CD14-positive monocyte (primary cell): Measurements from ENCODE around the gene BAHCC1. TPM values are rescaled to one million over a fixed set of nuclear protein-coding genes. Genes with fewer than 3 reads are reported as not detected.

Source experiments
- DNase-seq, 3 donors: peaks; one replicate each; pipeline ENCODE4 v3.0.0-alpha.2; 2011 to 2022
- H2AFZ ChIP-seq: 2 replicates; pipeline ENCODE4 v1.6.0; 2012; ENCODE audit warnings: mild to moderate bottlenecking, low read depth, low read length, inconsistent platforms; ENCODE audit not compliant: insufficient read depth, poor library complexity, severe bottlenecking
- H3K27ac ChIP-seq, 2 donors: 1 replicate in 1 of 2; 2 replicates in 1 of 2; pipeline ENCODE4 v1.5.1; 2012 to 2013; ENCODE audit warnings: low read length in 2 of 2, control low read depth in 1 of 2, inconsistent platforms in 1 of 2, low read depth in 1 of 2, mild to moderate bottlenecking in 1 of 2
- H3K27me3 ChIP-seq, 2 donors: one replicate each; pipeline versions ENCODE4 v1.6.0 to v1.6.1; 2011 to 2013; ENCODE audit warnings: low read length in 2 of 2; ENCODE audit not compliant: control insufficient read depth in 2 of 2, insufficient read depth in 2 of 2
- H3K36me3 ChIP-seq, 2 donors: replicated peaks in 1 of 2; 1 replicate in 1 of 2; 2 replicates in 1 of 2; pipeline versions ENCODE4 v1.5.1 to v1.6.1; 2012 to 2013; ENCODE audit warnings: low read length in 2 of 2, control low read depth in 1 of 2, inconsistent platforms in 1 of 2, mild to moderate bottlenecking in 1 of 2; ENCODE audit not compliant: insufficient read depth in 2 of 2, control insufficient read depth in 1 of 2
- H3K4me1 ChIP-seq, 2 donors: 1 replicate in 1 of 2; 2 replicates in 1 of 2; pipeline versions ENCODE4 v1.5.1 to v1.6.1; 2012 to 2013; ENCODE audit warnings: low read length in 2 of 2, control low read depth in 1 of 2, inconsistent platforms in 1 of 2, mild to moderate bottlenecking in 1 of 2, moderate library complexity in 1 of 2; ENCODE audit not compliant: insufficient read depth in 2 of 2, control insufficient read depth in 1 of 2
- H3K4me2 ChIP-seq: replicated peaks from 2 replicates; pipeline ENCODE3; 2012; ENCODE audit warnings: low read length, moderate library complexity, mild to moderate bottlenecking; ENCODE audit not compliant: poor library complexity, severe bottlenecking; ENCODE audit errors: extremely low read depth
- H3K4me3 ChIP-seq, 3 experiments: fragments of 200-600 bp in 1 of 3; sonication (generic) in 1 of 3; replicated peaks in 1 of 3; 1 replicate in 2 of 3; 2 replicates in 1 of 3; pipeline ENCODE4 v1.5.1; 2011 to 2013; ENCODE audit warnings: low read length in 3 of 3, mild to moderate bottlenecking in 3 of 3, control low read depth in 2 of 3, low read depth in 2 of 3, inconsistent platforms in 1 of 3, moderate library complexity in 1 of 3
- H3K79me2 ChIP-seq: 2 replicates; pipeline ENCODE4 v1.6.0; 2012; ENCODE audit warnings: mild to moderate bottlenecking, control low read depth, inconsistent platforms, low read length, moderate library complexity; ENCODE audit not compliant: insufficient read depth
- H3K9ac ChIP-seq: 2 replicates; pipeline ENCODE4 v1.6.0; 2017; ENCODE audit warnings: low read length, mild to moderate bottlenecking; ENCODE audit not compliant: insufficient read depth, poor library complexity, severe bottlenecking
- H3K9me3 ChIP-seq, 2 donors: replicated peaks in 1 of 2; 1 replicate in 1 of 2; 2 replicates in 1 of 2; pipeline versions ENCODE4 v1.5.1 to v1.6.1; 2012 to 2013; ENCODE audit warnings: low read length in 2 of 2, control low read depth in 1 of 2; ENCODE audit not compliant: control insufficient read depth in 1 of 2, insufficient read depth in 1 of 2
- H4K20me1 ChIP-seq: 2 replicates; pipeline ENCODE4 v1.6.0; 2012; ENCODE audit warnings: mild to moderate bottlenecking, low read length, control low read depth, moderate library complexity; ENCODE audit not compliant: insufficient read depth
- H3K27ac Mint-ChIP-seq, 7 donors: one replicate each; pipeline ENCODE4 v1.8.0; 2020; ENCODE audit warnings: mild to moderate bottlenecking in 7 of 7, mixed read lengths in 7 of 7, moderate library complexity in 6 of 7, inconsistent platforms in 2 of 7
- H3K27me3 Mint-ChIP-seq, 3 donors: one replicate each; pipeline ENCODE4 v1.8.0; 2021 to 2022; ENCODE audit warnings: low read depth in 3 of 3, mild to moderate bottlenecking in 3 of 3, mixed read lengths in 3 of 3, moderate library complexity in 3 of 3, inconsistent platforms in 1 of 3
- H3K36me3 Mint-ChIP-seq, 2 donors: one replicate each; pipeline ENCODE4 v1.8.0; 2020; ENCODE audit warnings: mixed read lengths in 2 of 2, inconsistent platforms in 1 of 2, mild to moderate bottlenecking in 1 of 2
- H3K4me1 Mint-ChIP-seq: one replicate; pipeline ENCODE4 v1.8.0; 2020; ENCODE audit warnings: mild to moderate bottlenecking, mixed read lengths
- H3K4me3 Mint-ChIP-seq, 2 donors: one replicate each; pipeline ENCODE4 v1.8.0; 2020; ENCODE audit warnings: mild to moderate bottlenecking in 2 of 2, mixed read lengths in 2 of 2, moderate library complexity in 1 of 2
- H3K9me3 Mint-ChIP-seq, 7 donors: one replicate each; pipeline ENCODE4 v1.8.0; 2020 to 2022; ENCODE audit warnings: mixed read lengths in 7 of 7, mild to moderate bottlenecking in 6 of 7, moderate library complexity in 6 of 7, inconsistent platforms in 2 of 7
- CTCF ChIP-seq: fragments of 200-600 bp; IDR thresholded peaks from one replicate; pipeline ENCODE4 v1.8.0; 2022; ENCODE audit warnings: antibody characterized with exemption, mild to moderate bottlenecking
- WGBS: methylation state at CpG from one replicate; pipeline ENCODE4 v1.1.5; 2013; ENCODE audit warnings: missing lambda C conversion rate; ENCODE audit not compliant: insufficient coverage; 5-methylcytosine and 5-hydroxymethylcytosine counted together
- intact Hi-C, 2 donors: fragments of 100-400 bp; cut with micrococcal nuclease; formaldehyde crosslinking; loops; one replicate each; pipeline versions ENCODE4 v1.15.0 to v1.15.1; 2023
- polyA plus RNA-seq, 3 donors: library from polyadenylated mRNA; depleted of rRNA in 1 of 3; unstranded in 2 of 3; stranded (reverse) in 1 of 3; fragments of 300-500 nt in 2 of 3; fragments of >200 nt in 1 of 3; fragmentation: Illumina TruSeq in 2 of 3; gene quantifications; 1 replicate in 2 of 3; 2 replicates in 1 of 3; pipeline ENCODE4 v1.2.3, GENCODE V29; 2012 to 2021

BAHCC1 gene
- polyA plus RNA-seq, 3 donors, result 0.11 to 8.8 (median 0.27) TPM

- no peak for TF ChIP-seq CTCF
- H2AFZ ChIP-seq, result peak overlapping the region; percentile 70
- H3K27ac Mint-ChIP-seq, result peak overlapping the region; percentile 38 to 88 (median 80)
- WGBS, result 0% methylated on average over 18 of the region's 46 CpGs
- peaks cover 18% of the 10 kb centered on the region for H4K20me1 ChIP-seq
- no peaks in the 10 kb centered on the region for H3K9me3 ChIP-seq
- intact Hi-C loops, result loop anchor here (5.0 to 10.0 kb wide), 3 partner anchors 72 to 114 kb away; partner anchors contain the start of gene ACTG1 (in 1 of the 2)
- peaks cover 89% of the 10 kb centered on the region for H3K79me2 ChIP-seq
- H3K4me1 Mint-ChIP-seq, result peaks cover 52% of the 10 kb centered on the region
- peaks cover 46 to 69% of the 10 kb centered on the region in 2 donors for H3K4me1 ChIP-seq
- peak overlapping the region; percentile 63 for H3K9ac ChIP-seq
- H3K36me3 ChIP-seq, result peaks cover 0 to 2% of the 10 kb centered on the region in 2 donors
- no peak for DNase-seq
- H3K4me3 ChIP-seq, result peak overlapping the region; percentile 60 to 93 (median 67)
- H3K27me3 Mint-ChIP-seq, result peaks cover 0 to 2% (median 2%) of the 10 kb centered on the region in 3 donors
- H3K36me3 Mint-ChIP-seq, result peaks cover 2 to 9% of the 10 kb centered on the region in 2 donors
- H3K4me3 Mint-ChIP-seq, result peak overlapping the region; percentile 92 to 93
- H3K9me3 Mint-ChIP-seq, result no peaks in the 10 kb centered on the region
- H3K27ac ChIP-seq, result peak overlapping the region in 1 of 2 donors; percentile 92
- peak overlapping the region; percentile 84 for H3K4me2 ChIP-seq
- no peaks in the 10 kb centered on the region for H3K27me3 ChIP-seq
Measured at GRCh38 chr17:81398832-81399411, 3.7 kb downstream of the BAHCC1 start.

- peak overlapping the region; percentile 40 to 79 for H3K27ac ChIP-seq
- peak overlapping the region; percentile 84 for H3K4me2 ChIP-seq
- Mint-ChIP-seq H3K4me1 (peaks cover 45% of the 10 kb centered on the region), H3K27ac (peak overlapping the region; percentile 76 to 89 (median 83)), H3K36me3 (peaks cover 6 to 14% of the 10 kb centered on the region in 2 donors), H3K4me3 (peak overlapping the region; percentile 95 to 97), H3K9me3 (no peaks in the 10 kb centered on the region), H3K27me3 (peaks cover 0 to 2% (median 2%) of the 10 kb centered on the region in 3 donors)
- H3K9me3 ChIP-seq, result no peaks in the 10 kb centered on the region
- H3K4me1 ChIP-seq, result peaks cover 40 to 62% of the 10 kb centered on the region in 2 donors
- H3K9ac ChIP-seq, result peak overlapping the region; percentile 78
- TF ChIP-seq CTCF, result no peak
- peak overlapping the region; percentile 68 to 93 (median 70) for H3K4me3 ChIP-seq
- no peaks in the 10 kb centered on the region for H3K27me3 ChIP-seq
- peaks cover 90% of the 10 kb centered on the region for H3K79me2 ChIP-seq
- under 1% methylated on average over 95 of the region's 95 CpGs for WGBS
- peaks cover 0 to 4% of the 10 kb centered on the region in 2 donors for H3K36me3 ChIP-seq
- intact Hi-C loops, result loop anchor here (2.0 to 10.0 kb wide), 5 partner anchors 72 to 115 kb away; partner anchors contain the start of gene ACTG1 (in 1 of the 2)
- H4K20me1 ChIP-seq, result peaks cover 12% of the 10 kb centered on the region
- H2AFZ ChIP-seq, result peak overlapping the region; percentile 81
- DNase-seq, result peak in 2 of 3 donors; percentile 36 to 40
Measured at GRCh38 chr17:81399481-81400153, 4.4 kb downstream of the BAHCC1 start.
